NCI-H82 treated with DMSO at 0.1 percent for 48 hours (cell line): ENCODE results near the gene RAD9A.
A peak's percentile ranks its signal among the peaks of the same experiment; 100 is the strongest.
"Not testable (repeated sequence)": the region's sequence is repeated elsewhere in the genome, so short reads cannot be mapped to it uniquely, and the experiment has no call there.

ENCODE experiments used
- DNase-seq: peaks from one replicate; lab custom pipeline; 2025; ENCODE audit not compliant: unreplicated experiment; lab: John Stamatoyannopoulos, UW

Gene RAD9A

GRCh38 chr11:67422891-67423290, 31.1 kb downstream of the RAD9A start:
- DNase-seq: no peak

GRCh38 chr11:67423466-67423865, 31.7 kb downstream of the RAD9A start:
- DNase-seq: no peak

GRCh38 chr11:67423891-67424613, 32.3 kb downstream of the RAD9A start:
- DNase-seq: no peak

DNA sequence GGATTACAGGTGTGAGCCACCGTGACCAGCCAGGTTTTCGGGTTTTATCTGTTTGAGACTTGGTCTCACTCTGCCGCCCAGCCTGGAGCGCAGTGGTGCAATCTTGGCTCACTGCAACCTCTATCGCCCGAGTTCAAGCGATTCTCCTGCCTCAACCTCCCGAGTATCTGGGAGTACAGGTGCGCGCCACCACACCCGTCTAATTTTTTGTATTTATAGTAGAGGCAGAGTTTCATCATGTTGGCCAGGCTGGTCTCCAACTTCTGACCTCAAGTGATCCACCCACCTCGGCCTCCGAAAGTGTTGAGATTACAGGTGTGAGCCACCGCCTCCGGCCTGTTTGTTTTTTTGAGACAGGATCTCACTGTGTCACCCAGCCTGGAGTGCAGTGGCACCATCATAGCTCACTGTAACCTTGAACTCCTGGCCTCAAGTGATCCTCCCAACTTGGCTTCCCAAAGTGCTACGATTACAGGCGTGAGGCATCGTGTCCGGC, 35.6 kb downstream of the RAD9A start:
- not testable (repeated sequence) for DNase-seq

- DNase-seq: peak; percentile 86
These were observed 36.5 kb downstream of the RAD9A start, which contains the start of gene RPS6KB2 for GRCh38 chr11:67428052-67429001. TSS of gene RPS6KB2 (plus strand) at chr11:67428494. CDS start at chr11:67428546, 52 bp downstream.

DNA sequence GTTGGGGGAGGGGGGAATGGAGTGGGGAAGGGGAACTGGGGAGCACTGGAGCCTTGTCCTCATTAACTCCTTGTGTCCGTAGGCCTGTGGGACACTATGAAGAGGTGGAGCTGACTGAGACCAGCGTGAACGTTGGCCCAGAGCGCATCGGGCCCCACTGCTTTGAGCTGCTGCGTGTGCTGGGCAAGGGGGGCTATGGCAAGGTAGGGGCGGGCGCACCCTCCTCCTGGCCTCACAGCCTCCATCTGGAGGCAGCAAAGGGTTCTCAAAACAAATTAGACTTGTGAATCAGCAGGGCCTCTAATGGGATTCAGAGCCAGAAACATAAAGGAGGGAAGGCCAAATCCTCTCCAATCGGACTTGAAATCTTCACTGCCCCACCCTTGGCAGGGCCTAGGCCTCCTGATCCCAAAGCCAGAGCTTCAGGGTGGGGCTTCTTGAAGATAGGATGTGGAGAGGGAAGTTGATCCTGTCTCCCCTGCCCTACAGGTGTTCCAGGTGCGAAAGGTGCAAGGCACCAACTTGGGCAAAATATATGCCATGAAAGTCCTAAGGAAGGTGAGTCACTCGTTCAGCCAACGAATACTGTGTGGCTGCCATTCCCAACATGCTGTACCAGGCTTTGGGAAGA, 37.4 kb downstream of the RAD9A start:
- DNase-seq: no peak

DNA sequence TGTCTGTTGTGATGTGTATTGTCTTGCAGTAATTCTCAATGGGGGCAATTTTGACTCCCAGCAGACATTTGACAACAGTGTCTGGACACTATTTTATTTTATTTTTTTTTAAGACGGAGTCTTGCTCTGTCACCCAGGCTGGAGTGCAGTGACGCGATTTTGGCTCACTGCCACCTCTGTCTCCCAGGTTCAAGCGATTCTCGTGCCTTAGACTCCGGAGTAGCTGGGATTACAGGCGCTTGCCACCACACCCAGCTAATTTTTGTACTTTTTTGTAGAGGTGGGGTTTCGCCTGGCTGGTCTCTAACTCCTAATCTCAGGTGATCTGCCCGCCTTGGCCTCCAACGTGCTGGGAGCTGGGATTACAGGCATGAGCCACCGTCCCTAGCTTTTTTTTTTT, 37.9 kb downstream of the RAD9A start:
- no peak for DNase-seq

- DNase-seq: no peak
These were observed 39.8 kb downstream of the RAD9A start for GRCh38 chr11:67431346-67432249.

DNA sequence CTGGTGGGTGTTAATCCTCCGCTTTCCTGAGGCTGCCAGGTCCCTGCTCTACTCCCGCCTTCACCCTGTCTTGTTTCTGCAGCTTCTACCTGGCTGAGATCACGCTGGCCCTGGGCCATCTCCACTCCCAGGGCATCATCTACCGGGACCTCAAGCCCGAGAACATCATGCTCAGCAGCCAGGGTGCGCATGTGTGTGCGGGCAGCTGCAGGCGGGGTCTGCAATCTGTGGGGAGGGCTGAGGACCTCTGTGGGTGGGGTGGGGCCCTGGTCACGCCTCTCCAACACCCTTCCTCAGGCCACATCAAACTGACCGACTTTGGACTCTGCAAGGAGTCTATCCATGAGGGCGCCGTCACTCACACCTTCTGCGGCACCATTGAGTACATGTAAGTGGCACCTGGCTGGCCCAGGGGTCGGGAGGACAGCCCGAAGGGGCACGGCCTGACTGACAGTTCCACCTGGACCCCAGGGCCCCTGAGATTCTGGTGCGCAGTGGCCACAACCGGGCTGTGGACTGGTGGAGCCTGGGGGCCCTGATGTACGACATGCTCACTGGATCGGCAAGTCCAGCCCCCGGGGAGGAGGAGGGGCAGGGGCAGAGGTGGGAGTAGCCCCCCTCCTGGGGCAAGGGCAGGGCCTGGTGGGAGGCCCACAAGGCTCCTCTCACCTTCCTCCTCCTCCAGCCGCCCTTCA, 41.0 kb downstream of the RAD9A start:
- DNase-seq: no peak

GRCh38 chr11:67433536-67434394, 42.0 kb downstream of the RAD9A start:
- DNase-seq: no peak

DNA sequence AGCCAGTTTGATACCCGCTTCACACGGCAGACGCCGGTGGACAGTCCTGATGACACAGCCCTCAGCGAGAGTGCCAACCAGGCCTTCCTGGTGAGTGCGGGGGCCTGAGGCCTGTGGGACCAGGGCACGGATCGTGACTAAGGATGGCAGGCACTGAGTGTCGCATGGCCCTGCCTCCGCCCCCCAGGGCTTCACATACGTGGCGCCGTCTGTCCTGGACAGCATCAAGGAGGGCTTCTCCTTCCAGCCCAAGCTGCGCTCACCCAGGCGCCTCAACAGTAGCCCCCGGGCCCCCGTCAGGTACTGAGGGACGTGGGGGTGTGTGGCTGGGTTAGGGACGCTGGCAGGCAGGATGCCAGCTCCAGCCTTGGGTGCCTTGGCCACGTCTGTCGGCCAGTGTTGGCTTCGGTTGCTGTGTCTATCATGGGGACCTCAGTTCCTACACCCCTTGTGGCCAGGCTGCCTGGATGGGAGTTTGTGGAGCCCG, 42.7 kb downstream of the RAD9A start:
- DNase-seq: no peak

DNA sequence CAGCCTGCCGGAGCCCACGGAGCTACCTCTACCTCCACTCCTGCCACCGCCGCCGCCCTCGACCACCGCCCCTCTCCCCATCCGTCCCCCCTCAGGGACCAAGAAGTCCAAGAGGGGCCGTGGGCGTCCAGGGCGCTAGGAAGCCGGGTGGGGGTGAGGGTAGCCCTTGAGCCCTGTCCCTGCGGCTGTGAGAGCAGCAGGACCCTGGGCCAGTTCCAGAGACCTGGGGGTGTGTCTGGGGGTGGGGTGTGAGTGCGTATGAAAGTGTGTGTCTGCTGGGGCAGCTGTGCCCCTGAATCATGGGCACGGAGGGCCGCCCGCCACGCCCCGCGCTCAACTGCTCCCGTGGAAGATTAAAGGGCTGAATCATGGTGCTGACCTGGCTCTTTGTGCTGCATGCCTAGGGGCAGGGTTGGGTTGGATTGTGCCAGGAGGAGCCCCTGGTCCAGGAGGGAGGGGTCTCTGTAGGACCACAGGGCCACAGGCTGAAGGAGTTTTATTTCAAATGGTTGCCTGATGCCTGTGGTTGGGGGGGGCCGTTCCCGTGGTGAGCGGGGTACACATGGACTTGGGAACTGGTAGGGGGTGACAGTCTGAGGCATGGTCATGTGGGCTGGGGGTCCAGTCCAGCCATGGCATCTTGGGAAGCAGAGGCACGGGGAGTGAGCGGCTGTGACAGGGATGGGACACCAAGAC, 43.4 kb downstream of the RAD9A start:
- DNase-seq: no peak

- DNase-seq: no peak
These were observed 44.1 kb downstream of the RAD9A start for GRCh38 chr11:67435727-67436458.

GRCh38 chr11:67436459-67437081, 44.8 kb downstream of the RAD9A start:
- no peak for DNase-seq

GRCh38 chr11:67437082-67437808, 45.5 kb downstream of the RAD9A start, which contains the start of gene PTPRCAP:
TSS of gene PTPRCAP (minus strand) at chr11:67437682. CDS start at chr11:67437619, 63 bp downstream.
- DNase-seq: no peak

- no peak for DNase-seq
These were observed 46.0 kb downstream of the RAD9A start for GRCh38 chr11:67437809-67438157.
